Panc1 (cell line): ENCODE measurements around the gene CCDC187. TPM values are rescaled to one million over a fixed set of nuclear protein-coding genes. Genes with fewer than 3 reads are reported as not detected.

Experiments used
- ATAC-seq: fragments of 200-7000 bp; cut with Tn5 transposase; 2 replicates; pipeline ENCODE4 v1.9.1; 2020; ENCODE audit warnings: mild to moderate bottlenecking, moderate library complexity
- BruUV-seq: library from RNA; stranded (reverse); fragments of 400-500 nt; replicated peaks from 2 replicates; lab custom pipeline; 2021; lab: Mats Ljungman, UMichigan
- CTCF ChIA-PET: fragments of 300-600 bp; sonication (Branson Sonifier 250); formaldehyde crosslinking; loops from one replicate; lab custom pipeline; 2022; ENCODE audit warnings: antibody characterized with exemption; lab: Charles Lee
- POLR2A ChIA-PET: fragments of 300-600 bp; sonication (Branson Sonifier 250); formaldehyde crosslinking; loops from one replicate; lab custom pipeline; 2022; ENCODE audit warnings: antibody characterized with exemption; lab: Charles Lee
- DNase-seq: peaks from one replicate; pipeline ENCODE4 v3.0.0-alpha.2; 2010; ENCODE audit warnings: low read depth, low spot score
- H3K27ac ChIP-seq: 2 replicates; pipeline ENCODE4 v1.5.1; 2011; ENCODE audit warnings: mild to moderate bottlenecking, low read length, inconsistent platforms
- H3K27me3 ChIP-seq: fragments of 200-500 bp; sonication (Bioruptor generic); 2 replicates; pipeline ENCODE4 v1.6.0; 2014; ENCODE audit warnings: low read length, inconsistent platforms; ENCODE audit not compliant: control insufficient read depth, insufficient read depth
- H3K36me3 ChIP-seq: fragments of 200-500 bp; sonication (Bioruptor generic); 2 replicates; pipeline ENCODE4 v1.5.1; 2014; ENCODE audit warnings: inconsistent platforms, mild to moderate bottlenecking, low read length, moderate library complexity; ENCODE audit not compliant: control insufficient read depth, insufficient read depth
- H3K4me1 ChIP-seq: 2 replicates; pipeline ENCODE4 v1.5.1; 2011; ENCODE audit warnings: inconsistent platforms, mild to moderate bottlenecking, low read length, moderate library complexity; ENCODE audit not compliant: control insufficient read depth, insufficient read depth
- H3K4me3 ChIP-seq, 2 experiments: 2 replicates each; pipeline ENCODE4 v1.5.1; 2011 to 2012; ENCODE audit warnings: low read depth in 2 of 2, low read length in 2 of 2, mild to moderate bottlenecking in 2 of 2, inconsistent platforms in 1 of 2, moderate library complexity in 1 of 2
- H3K9me3 ChIP-seq: fragments of 200-500 bp; sonication (Bioruptor generic); 2 replicates; pipeline ENCODE4 v1.5.1; 2014; ENCODE audit warnings: low read depth, mild to moderate bottlenecking, inconsistent platforms, low read length, moderate library complexity; ENCODE audit not compliant: control insufficient read depth, insufficient read depth
- CTCF ChIP-seq: fragments of 450-650 bp; IDR thresholded peaks from 2 replicates; pipeline ENCODE4 v1.5.1; 2017; ENCODE audit warnings: mild to moderate bottlenecking
- POLR2AphosphoS5 ChIP-seq: IDR thresholded peaks from 2 replicates; pipeline ENCODE4 v1.6.1; 2012; ENCODE audit warnings: mild to moderate bottlenecking, low read depth, low read length, moderate library complexity
- REST ChIP-seq, 2 experiments: IDR thresholded peaks; 2 replicates each; pipeline ENCODE4 v1.6.1; 2011 to 2012; ENCODE audit warnings: low read depth in 2 of 2, control low read depth in 1 of 2, low read length in 1 of 2, mild to moderate bottlenecking in 1 of 2, moderate library complexity in 1 of 2; ENCODE audit not compliant: insufficient read depth in 1 of 2
- SIN3A ChIP-seq: IDR thresholded peaks from 2 replicates; pipeline ENCODE4 v1.6.1; 2012; ENCODE audit warnings: low read depth, mild to moderate bottlenecking, low read length, moderate library complexity, borderline replicate concordance; ENCODE audit not compliant: insufficient read depth
- TCF7L2 ChIP-seq: IDR thresholded peaks from 2 replicates; pipeline ENCODE4 v1.6.1; 2011; ENCODE audit warnings: mild to moderate bottlenecking, low read depth, low read length, inconsistent platforms
- in situ Hi-C: cut with HindIII; loops from 2 replicates; pipeline ENCODE4 v1.10.0; 2016; ENCODE audit warnings: low sequenced_read_pairs, low pct_unique_long_range_greater_than_20kb
- intact Hi-C: fragments of 100-400 bp; cut with micrococcal nuclease; formaldehyde crosslinking; loops from one replicate; pipeline ENCODE4 v1.10.0; 2022; ENCODE audit not compliant: unreplicated experiment
- total RNA-seq: library from RNA; stranded (reverse); gene quantifications from one replicate; pipeline ENCODE4 v1.2.1, GENCODE V29; 2021; ENCODE audit not compliant: unreplicated experiment

Gene CCDC187
- total RNA-seq, 1 experiment from 2014 or later = not detected

- H3K36me3 ChIP-seq = peaks cover under 1% of the 10 kb centered on the region; the same call in 1 of the 2 replicates
- no peaks in the 10 kb centered on the region for H3K9me3 ChIP-seq
- H3K4me3 ChIP-seq = no peak overlapping the region
- intact Hi-C loops (no loop called here), in situ Hi-C loops (no loop called here)
- DNase-seq (no peak), ATAC-seq (no peak)
- ChIA-PET POLR2A (no interaction called here), CTCF (no interaction called here)
- TF ChIP-seq POLR2AphosphoS5 (no peak), SIN3A (no peak), TCF7L2 (no peak), REST (IDR thresholded peaks at IDR 0.05; ENCODE audit: insufficient read depth in 1 of 2, low read depth in 2 of 2, low read length in 1 of 2) (no peak), CTCF (no peak)
- no peaks in the 10 kb centered on the region for H3K27me3 ChIP-seq
- peaks cover 12% of the 10 kb centered on the region for H3K4me1 ChIP-seq
- no TSS peak for BruUV-seq
- no peak overlapping the region for H3K27ac ChIP-seq
These were observed 63.9 kb downstream of the CCDC187 start for GRCh38 chr9:136239983-136240330.

GRCh38 chr9:136239135-136239982 is 64.5 kb downstream of the CCDC187 start:
- in situ Hi-C loops = no loop called here
- TF ChIP-seq CTCF (no peak), REST (IDR thresholded peaks at IDR 0.05; ENCODE audit: insufficient read depth in 1 of 2, low read depth in 2 of 2, low read length in 1 of 2) (no peak), SIN3A (no peak), POLR2AphosphoS5 (no peak), TCF7L2 (no peak)
- ATAC-seq (no peak), DNase-seq (no peak)
- Histone ChIP-seq H3K4me1 (peaks cover 7% of the 10 kb centered on the region), H3K36me3 (no peaks in the 10 kb centered on the region), H3K4me3 (no peak overlapping the region), H3K27me3 (no peaks in the 10 kb centered on the region), H3K27ac (no peak overlapping the region), H3K9me3 (no peaks in the 10 kb centered on the region)
- POLR2A ChIA-PET = no interaction called here
- CTCF ChIA-PET = no interaction called here
- no TSS peak for BruUV-seq
- intact Hi-C loops = no loop called here
